NAMALWA (cell line): ENCODE measurements around the gene PLA2G5.
"Not testable (repeated sequence)": the region's sequence is repeated elsewhere in the genome, so short reads cannot be mapped to it uniquely, and the experiment has no call there.

Source experiments
- DNase-seq: peaks from one replicate; pipeline ENCODE4 v3.0.0-alpha.2; 2015; ENCODE audit warnings: low spot score

Gene PLA2G5

GRCh38 chr1:20119347-20119746 is 49.4 kb downstream of the PLA2G5 start, which contains the start of gene PLA2G2D:
PLA2G2D (minus strand) TSS chr1:20119536; CDS start chr1:20119498, 38 bp downstream.
- DNase-seq = peak; percentile 37

- no peak for DNase-seq
Observed at GRCh38 chr1:20120796-20121195, 50.8 kb downstream of the PLA2G5 start.

- no peak for DNase-seq
Observed at GRCh38 chr1:20123722-20124455, 53.9 kb downstream of the PLA2G5 start.

GRCh38 chr1:20124456-20125057 is 54.6 kb downstream of the PLA2G5 start:
- no peak for DNase-seq

GRCh38 chr1:20125100-20125499 is 55.1 kb downstream of the PLA2G5 start:
- no peak for DNase-seq

GRCh38 chr1:20126041-20126805 is 56.2 kb downstream of the PLA2G5 start:
- no peak for DNase-seq

GRCh38 chr1:20126806-20127440 is 56.9 kb downstream of the PLA2G5 start:
- no peak for DNase-seq

GRCh38 chr1:20130518-20130917 is 60.5 kb downstream of the PLA2G5 start:
- not testable (repeated sequence) for DNase-seq

GRCh38 chr1:20134995-20135394 is 65.0 kb downstream of the PLA2G5 start:
- DNase-seq = no peak

GRCh38 chr1:20136249-20136648 is 66.3 kb downstream of the PLA2G5 start:
- no peak for DNase-seq

GRCh38 chr1:20137055-20137454 is 67.1 kb downstream of the PLA2G5 start:
- no peak for DNase-seq

- DNase-seq = no peak
Observed at GRCh38 chr1:20137604-20138003, 67.6 kb downstream of the PLA2G5 start.

- DNase-seq = no peak
Observed at GRCh38 chr1:20138346-20138745, 68.4 kb downstream of the PLA2G5 start.

GRCh38 chr1:20138961-20139550 is 69.1 kb downstream of the PLA2G5 start, which contains the start of gene PLA2G2F:
PLA2G2F (plus strand) TSS chr1:20139323; CDS start chr1:20139428, 105 bp downstream.
- DNase-seq = no peak

- no peak for DNase-seq
Observed at GRCh38 chr1:20139776-20140612, 70.0 kb downstream of the PLA2G5 start.

GRCh38 chr1:20141001-20141400 is 71.0 kb downstream of the PLA2G5 start:
- DNase-seq = no peak

- no peak for DNase-seq
Observed at GRCh38 chr1:20141466-20141865, 71.5 kb downstream of the PLA2G5 start.
